Measurements from ENCODE around the gene PCBP2.
A peak's percentile ranks its signal among the peaks of the same experiment; 100 is the strongest.
"Not testable (repeated sequence)": the region's sequence is repeated elsewhere in the genome, so short reads cannot be mapped to it uniquely, and the experiment has no call there.

The PCBP2 gene

DNA sequence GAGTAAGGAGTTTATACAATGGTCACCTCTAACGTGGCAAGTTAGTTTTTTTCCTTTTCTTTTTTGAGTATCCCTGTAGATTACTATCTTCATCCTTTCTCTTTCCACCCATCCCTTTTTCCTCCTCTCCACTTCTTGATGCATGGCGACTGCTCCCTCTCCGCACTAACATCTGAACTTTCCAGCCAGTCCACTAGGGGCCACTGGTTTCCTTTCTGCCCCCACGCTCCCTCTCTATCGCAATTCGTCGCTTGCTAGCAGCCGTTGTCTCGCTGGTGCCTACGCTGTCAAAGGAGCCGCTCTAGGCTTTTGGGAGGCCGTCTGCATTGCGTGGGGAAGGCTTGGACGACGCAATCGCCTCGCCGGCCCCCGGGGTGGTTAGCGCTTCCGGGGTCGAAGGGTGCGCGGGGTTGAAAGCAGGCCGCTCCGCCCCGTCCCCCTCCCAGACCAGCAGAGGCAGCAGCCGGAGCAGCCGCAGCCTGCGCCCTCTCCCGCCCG, at the start of gene PCBP2:
Gene PCBP2 (plus strand): TSS at position 442 of the 498 bp plus-strand sequence. CDS start 2,699 bp downstream, outside the sequence.
- peak; percentile 91 for DNase-seq

DNA sequence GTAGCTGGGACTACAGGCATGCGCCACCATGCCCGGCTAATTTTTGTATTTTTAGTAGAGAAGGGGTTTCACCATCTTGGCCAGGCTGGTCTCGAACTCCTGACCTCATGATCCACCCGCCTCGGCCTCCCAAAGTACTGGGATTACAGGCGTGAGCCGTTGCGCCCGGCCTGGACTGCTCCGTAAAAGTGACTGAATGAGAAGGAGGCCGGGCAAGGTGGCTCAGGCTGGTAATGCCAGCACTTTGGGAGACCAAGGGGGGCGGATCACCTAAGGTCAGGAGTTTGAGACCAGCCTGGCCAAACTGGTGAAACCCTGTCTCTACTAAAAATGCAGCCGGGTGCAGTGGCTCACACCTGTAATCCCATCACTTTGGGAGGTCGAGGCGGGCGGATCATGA, 49.6 kb upstream of the PCBP2 start:
- not testable (repeated sequence) for DNase-seq

DNA sequence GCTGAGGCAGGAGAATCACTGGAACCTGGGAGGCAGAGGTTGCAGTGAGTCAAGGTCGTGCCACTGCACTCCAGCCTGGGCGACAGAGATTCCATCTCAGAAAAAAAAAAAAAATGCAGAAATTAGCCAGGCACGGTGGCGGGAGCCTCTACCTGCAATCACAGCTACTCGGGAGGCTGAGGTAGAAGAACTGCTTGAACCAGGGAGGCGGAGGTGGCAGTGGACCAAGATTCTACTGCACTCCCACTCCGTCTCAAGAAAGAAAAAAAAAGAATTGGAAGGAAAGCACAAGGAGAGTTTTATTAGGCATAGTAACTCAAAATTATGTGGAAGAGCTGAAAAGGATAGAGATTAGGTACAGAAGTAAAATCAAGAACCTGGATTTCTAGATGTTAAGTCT, 49.0 kb upstream of the PCBP2 start:
- DNase-seq: no peak

DNA sequence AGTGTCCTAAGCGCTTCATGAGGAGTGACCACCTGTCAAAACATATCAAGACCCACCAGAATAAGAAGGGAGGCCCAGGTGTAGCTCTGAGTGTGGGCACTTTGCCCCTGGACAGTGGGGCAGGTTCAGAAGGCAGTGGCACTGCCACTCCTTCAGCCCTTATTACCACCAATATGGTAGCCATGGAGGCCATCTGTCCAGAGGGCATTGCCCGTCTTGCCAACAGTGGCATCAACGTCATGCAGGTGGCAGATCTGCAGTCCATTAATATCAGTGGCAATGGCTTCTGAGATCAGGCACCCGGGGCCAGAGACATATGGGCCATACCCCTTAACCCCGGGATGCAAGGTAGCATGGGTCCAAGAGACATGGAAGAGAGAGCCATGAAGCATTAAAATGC, 41.0 kb upstream of the PCBP2 start:
- DNase-seq: no peak

DNA sequence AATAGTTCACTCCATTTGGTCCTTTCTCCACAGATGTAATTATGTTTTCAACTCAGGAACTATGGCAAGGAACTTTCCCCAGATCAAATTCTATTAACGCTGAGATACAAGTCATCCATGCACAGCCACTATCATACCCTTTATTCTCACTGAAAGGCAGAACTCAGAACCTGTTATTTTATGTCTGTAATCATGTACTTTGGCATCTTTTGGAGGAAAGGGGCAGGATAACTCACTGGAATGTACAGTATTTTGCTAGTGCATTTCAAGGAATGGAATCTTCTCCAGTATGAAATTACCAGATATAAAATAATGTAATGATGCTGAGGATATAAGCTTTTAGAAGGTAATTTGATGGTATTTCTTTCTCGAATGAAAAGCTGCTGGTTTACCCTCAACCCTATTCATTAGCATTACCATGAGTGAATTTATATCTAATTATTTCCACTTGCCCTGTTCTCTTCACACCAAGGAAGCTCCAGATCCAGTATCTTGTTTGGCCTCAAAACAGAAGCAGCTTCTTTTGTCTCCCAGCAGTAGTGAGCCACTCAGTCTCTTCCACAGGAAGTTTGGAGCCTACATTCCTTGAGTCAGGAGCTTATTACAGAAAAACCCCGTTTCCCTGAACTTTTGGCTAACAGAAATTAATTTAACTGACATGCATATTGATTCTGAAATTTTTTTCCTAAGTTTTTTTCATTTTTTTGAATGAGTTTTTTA, 38.3 kb upstream of the PCBP2 start:
- DNase-seq: no peak

DNA sequence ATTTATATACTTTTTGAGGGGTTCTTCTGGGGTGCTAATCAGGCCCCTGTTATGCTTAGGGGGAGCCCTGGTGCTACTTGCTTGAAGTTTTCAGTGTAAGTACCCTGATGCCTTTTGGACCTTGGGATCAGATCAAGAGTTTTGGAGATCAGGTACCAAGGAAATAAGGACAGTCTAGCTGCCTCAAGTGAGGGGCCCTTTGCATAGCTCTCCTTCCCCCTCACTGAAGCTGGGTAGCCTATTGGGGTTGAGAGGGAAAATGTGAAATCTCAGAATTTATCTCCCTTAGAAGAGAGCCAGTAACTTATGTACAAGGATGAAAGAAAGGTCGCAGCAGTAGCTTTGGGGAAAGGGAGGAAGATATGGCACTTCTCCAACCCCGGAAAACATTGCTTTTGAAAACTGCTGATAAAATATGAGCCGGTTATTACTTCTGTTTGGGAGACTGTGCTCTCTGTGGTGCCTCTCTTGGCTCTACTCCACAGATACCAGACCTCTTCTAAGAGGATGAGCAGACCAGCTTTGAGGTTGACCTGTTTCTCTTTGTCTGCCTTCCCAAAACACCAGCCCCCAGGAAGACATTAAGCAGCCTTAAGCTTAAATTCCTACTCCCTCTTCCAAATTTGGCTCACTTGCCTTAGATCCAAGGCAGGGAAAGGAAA, 37.0 kb upstream of the PCBP2 start:
- no peak for DNase-seq

DNA sequence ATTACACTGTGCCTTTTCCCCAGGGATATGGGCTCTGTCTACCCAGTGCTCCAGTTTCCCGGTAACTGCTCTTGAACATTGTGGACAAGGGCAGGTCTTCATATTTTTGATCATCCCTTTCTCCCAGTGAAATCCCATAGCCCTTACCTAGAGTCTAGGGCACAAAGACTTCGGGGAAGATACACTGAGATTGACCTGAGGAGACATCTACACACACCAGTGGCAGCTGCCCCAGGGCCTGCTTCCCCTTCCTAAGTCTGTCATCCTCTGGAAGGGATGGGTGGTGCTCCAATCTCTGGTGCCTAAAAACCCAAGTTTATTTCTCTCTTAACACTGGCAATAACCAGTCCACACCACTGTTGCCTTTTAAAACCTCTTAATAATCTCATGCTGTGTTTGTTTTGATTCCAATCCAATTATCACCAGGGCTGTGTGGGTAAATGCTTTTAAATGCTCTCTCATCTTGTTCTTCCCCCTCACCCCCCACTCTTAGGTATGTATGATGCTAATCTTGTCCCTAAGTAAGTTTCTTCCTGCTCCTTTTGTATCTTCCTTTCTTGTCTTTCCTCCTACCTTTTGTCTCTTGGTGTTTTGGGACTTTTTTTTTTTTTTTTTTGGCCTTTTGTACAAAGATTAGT, 36.0 kb upstream of the PCBP2 start:
- not testable (repeated sequence) for DNase-seq

DNA sequence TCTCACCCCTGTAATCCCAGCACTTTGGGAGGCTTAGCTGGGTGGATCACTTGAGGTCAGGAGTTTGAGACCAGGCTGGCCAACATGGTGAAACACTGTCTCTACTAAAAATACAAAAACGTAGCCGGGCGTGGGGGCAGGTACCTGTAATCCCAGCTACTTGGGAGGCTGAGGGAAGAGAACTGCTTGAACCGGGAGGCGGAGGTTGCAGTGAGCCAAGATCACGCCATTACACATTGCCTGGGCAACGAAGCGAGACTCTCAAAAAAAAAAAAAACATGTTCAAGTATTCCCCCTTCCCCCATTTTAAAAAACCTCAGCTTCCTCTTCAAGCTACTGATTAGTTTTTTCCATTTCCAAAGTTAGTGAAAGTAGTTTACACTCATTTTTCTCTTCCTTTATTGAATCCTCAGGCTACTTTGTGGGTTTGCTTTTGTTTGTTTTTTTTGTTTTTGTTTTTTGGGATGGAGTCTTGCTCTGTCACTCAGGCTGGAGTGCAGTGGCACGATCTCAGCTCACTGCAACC, 34.5 kb upstream of the PCBP2 start:
- not testable (repeated sequence) for DNase-seq

DNA sequence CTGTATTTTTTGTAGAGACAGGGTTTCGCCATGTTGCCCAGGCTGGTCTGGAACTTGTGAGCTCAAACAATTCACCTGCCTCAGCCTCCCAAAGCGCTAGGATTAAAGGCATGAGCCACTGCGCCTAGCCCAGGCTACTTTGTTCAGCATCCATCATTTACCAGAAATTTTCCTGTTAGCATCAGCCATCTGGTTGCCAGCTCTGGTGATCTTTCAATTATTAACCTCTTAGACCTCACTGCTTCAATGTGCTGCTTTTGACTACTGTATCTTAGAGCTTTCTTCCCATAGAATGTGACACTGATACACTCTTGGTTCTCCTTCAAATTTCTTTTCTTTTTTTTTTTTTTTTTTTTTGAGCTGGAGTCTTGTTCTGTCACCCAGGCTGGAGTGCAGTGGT, 33.7 kb upstream of the PCBP2 start:
- DNase-seq: no peak

DNA sequence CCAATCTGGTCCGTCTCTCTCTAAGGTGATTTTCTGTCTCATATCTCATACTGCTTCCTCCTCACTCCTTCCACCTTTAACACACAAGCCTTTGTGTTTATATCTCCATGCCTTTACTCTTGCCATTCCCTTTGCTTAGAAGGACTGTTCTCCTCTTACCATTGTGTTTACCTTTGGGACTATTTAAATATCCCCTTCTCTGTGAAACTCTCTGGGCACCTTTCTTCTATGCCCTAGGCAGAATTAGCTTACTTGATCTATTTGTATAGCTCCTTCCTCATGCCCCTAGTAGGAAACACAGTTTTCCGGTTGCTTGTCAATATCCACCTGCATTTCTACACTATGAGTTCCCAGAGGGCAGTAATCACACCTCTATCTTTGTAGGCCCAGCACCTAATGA, 32.1 kb upstream of the PCBP2 start:
- no peak for DNase-seq

DNA sequence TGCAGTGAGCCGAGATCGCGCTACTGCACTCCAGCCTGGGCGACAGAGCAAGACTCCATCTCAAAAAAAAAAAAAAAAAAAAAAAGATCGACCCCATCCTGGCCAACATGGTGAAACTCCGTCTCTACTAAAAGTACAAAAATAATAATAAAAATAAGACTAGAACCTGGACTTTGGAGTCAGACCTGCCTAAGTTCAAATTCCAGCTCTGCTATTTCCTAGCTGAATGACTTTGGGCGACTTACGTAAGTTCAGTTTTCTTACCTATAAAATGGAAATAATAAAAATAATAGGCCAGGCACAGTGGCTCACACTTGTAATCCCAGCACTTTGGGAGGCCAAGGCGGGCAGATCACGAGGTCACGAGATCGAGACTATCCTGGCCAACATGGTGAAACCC, 29.7 kb upstream of the PCBP2 start:
- not testable (repeated sequence) for DNase-seq

DNA sequence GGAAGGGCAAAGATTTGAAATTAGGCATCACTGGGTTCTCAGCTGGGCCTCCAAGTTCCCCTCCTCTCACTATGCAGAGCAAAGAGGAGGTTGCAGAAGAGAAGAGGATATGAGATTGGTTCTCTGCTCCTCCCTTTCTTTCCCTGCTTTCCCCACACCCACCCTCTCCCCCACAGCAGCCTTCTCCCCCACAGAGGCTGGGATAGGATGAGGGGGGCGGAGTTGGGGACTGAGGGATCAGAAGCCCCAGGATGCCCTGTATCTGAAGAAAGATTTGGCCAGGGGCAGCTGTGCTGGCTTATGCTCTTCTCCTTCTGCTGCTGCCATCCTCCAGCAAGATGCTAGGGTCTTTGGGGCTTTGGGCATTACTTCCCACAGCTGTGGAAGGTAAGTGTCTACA, 28.3 kb upstream of the PCBP2 start, which contains the start of gene AMHR2:
Gene AMHR2 (plus strand): TSS at position 259 of the 400 bp plus-strand sequence. CDS start 80 bp downstream, at position 339.
- DNase-seq: no peak

DNA sequence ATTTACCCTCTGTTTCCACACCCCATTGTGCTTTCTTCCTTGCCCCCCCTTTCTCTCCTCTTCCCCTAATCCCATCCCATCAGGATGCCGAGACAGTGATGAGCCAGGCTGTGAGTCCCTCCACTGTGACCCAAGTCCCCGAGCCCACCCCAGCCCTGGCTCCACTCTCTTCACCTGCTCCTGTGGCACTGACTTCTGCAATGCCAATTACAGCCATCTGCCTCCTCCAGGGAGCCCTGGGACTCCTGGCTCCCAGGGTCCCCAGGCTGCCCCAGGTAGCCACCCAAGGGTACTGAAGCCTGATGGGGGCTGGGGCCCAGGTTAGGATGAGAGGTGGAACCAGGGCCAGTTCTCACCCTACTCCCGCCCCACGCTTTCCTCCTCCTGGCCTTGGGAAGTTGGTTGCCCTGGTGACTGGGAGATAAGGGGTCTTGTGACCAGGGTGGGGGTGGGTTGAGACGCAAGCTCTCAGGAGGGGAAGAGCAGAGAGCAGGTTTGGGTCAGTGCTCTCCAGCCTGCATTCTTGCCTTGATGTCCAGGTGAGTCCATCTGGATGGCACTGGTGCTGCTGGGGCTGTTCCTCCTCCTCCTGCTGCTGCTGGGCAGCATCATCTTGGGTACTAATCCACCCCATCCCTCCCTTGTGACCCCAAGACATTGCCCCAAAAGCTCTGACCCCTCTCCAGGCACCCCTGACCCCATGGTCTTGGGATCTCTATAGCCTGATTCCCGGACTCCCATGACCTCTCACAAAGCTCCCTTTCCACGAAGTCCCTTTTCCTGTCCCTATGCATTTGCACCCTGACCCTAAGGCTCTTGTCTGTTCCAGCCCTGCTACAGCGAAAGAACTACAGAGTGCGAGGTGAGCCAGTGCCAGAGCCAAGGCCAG, 27.0 kb upstream of the PCBP2 start:
- no peak for DNase-seq

DNA sequence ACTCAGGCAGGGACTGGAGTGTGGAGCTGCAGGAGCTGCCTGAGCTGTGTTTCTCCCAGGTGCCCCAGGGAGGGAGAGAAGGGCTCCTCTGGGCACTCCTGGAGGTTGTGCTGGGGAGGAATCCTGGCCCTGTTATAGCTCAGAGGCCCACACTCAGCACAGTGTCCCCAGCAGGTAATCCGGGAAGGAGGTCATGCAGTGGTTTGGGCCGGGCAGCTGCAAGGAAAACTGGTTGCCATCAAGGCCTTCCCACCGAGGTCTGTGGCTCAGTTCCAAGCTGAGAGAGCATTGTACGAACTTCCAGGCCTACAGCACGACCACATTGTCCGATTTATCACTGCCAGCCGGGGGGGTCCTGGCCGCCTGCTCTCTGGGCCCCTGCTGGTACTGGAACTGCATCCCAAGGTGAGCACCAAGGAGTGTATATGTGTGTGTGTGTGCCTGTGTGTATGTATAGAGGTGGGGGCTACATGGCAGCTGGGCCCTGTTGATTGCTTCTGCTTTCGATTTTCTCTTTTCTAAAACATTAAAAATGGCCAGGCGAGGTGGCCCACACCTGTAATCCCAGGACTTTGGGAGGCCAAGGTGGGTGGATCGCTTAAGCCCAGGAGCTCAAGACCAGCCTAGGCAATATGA, 26.3 kb upstream of the PCBP2 start:
- DNase-seq: no peak

DNA sequence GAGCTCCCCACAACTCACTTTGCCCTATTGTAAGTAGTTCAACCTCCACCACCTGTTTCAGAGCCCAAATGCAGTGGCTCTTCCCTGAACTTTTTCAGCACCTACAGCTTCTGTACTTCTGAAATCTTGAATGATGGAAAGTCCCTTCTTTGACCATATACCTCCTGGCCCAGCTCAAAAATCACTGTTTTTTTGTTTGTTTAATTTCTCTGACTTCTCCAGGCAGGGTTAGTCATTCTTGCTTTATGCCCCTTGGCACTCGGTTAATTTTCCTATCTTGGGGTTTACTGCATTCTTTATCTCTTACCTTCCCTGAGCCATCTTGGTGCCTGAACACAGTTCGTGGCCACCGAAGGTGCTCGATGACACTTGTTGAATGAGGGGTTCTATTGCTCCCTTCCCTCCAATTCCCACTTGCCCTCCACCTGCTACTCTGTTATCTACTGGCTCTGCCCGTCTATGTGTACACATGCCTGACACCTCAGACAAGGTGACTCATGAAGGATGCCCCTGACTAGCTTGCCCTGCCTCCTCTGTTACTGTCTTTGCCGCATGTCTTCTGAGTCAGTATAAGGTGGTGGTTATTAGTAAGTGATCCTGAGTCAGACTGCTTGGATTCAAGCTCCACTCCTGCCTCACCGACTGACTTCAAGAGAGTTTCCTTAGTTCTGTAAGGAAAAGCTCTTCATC, 23.9 kb upstream of the PCBP2 start:
- no peak for DNase-seq

DNA sequence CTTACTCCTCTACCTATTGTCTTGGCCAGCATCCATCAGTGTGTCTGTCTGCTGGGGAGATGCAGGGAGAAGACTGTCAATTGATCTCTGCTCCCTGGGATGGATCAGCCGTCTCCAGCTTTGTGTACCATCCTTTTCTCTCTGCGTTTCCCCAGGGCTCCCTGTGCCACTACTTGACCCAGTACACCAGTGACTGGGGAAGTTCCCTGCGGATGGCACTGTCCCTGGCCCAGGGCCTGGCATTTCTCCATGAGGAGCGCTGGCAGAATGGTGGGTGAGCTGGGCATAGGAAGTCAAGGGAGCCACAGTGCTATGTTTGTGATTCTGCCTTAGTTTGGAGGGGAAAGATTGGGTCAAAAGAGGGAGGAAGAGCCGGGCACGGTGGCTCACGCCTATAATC, 23.2 kb upstream of the PCBP2 start:
- DNase-seq: no peak

DNA sequence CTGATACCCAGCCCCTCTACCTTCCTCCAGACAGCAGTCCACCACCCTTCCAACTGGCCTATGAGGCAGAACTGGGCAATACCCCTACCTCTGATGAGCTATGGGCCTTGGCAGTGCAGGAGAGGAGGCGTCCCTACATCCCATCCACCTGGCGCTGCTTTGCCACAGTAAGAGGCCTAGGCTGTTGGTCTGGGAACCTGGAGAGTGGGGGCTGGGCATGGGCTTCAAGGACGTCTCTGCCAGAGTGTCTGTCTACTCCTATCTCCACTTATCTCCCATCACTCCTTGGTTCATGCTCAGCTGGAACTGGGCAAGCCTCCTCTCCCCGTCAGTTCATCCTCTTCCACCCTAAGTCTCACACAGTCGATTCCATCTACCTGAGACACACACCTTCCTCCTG, 21.8 kb upstream of the PCBP2 start:
- DNase-seq: no peak

DNA sequence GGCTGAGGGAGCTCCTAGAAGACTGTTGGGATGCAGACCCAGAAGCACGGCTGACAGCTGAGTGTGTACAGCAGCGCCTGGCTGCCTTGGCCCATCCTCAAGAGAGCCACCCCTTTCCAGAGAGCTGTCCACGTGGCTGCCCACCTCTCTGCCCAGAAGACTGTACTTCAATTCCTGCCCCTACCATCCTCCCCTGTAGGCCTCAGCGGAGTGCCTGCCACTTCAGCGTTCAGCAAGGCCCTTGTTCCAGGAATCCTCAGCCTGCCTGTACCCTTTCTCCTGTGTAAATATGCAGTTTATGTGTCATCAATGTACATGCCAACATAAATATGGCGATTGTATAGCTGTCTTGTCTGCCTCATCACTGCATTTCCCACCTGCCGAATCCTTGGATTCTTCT, 20.7 kb upstream of the PCBP2 start:
- DNase-seq: no peak

DNA sequence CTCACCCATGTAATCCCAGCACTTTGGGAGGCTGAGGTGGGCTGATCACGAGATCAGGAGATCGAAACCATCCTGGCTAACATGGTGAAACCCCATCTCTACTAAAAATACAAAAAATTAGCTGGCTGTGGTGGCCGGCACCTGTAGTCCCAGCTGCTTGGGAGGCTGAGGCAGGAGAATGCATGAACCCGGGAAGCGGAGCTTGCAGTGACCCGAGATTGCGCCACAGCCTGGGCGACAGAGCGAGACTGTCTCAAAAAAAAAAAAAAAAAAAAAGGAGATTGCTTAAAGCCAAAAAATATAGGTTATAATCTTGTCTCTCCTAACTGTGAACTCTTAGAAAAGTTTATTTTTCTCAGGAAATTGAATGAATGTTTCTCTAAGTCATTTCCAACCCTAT, 16.6 kb upstream of the PCBP2 start:
- DNase-seq: not testable (repeated sequence)

DNA sequence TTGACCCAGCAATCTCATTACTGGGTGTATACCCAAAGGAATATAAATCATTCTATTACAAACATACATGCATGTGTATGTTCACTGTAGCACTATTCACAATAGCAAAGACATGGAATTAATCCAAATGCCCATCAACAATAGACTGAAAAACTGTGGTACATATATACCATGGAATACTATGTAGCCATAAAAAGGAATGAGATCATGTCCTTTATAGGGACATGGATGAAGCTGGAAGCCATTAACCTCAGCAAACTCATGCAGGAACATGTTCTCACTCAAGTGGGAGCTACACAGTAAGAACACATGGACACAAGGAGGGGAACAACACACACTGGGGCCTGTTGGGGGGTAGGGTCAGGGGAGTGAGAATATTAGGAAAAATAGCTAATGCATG, 12.3 kb upstream of the PCBP2 start:
- not testable (repeated sequence) for DNase-seq
